ENCODE data around the gene EPS8L2.
A peak's percentile ranks its signal among the peaks of the same experiment; 100 is the strongest.

Gene EPS8L2

DNA sequence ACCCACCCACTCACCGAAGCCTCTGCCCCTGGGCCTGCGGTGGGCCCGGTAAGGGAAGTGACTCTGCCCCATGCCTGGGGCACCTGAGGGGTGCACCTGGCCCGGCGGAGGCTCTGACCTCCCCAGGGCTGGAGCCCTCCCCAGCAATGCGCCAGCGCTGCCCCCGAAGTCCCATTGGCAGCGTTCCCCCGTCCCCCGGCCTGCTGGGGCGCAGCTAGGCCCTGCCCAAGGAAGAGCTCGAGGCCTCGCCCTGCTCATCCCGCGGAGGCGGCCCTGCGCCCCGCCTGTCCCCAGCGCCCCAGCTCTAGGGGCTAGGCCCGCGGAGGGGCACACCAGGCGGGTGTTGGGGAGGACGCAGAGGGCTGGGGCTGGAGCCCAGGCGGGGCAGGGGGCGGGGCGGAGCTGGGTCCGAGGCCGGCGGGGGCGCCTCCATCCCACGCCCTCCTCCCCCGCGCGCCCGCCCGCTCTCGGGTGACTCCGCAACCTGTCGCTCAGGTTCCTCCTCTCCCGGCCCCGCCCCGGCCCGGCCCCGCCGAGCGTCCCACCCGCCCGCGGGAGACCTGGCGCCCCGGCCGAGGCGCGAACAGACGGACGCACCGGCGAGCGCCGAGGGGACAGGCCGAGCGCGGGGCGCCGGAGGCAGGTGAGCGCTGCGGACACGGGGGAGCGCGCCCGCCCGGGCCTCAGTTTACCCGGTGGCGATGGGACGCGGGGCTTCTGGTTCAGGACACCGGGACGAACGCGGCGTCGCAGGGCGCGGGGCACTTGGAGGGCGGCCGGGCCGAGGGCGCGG lies at the start of gene EPS8L2:
TSS of gene EPS8L2 (plus strand) at position 586 of the 793 bp plus-strand sequence. CDS start 3,177 bp downstream, outside the sequence.
- Histone ChIP-seq H3K4me3 (ENCODE audit: low read depth, low read length) (peak within 1 kb of the TSS; percentile 79), H3K27ac (ENCODE audit: extremely low read depth, low read depth, low read length) (peak within 1 kb of the TSS; percentile 40; the same call in 1 of the 2 replicates), H3K36me3 (ENCODE audit: control insufficient read depth in 2 of 2, insufficient read depth in 1 of 2, low read length in 2 of 2) (peaks cover 0 to 36% of the 10 kb centered on the region in 2 experiments; a peak in 1 of 3 replicates), H3K4me1 (ENCODE audit: control insufficient read depth, insufficient read depth, low read length) (no peaks in the 10 kb centered on the region), H3K9me3 (ENCODE audit: control insufficient read depth, insufficient read depth, low read depth, low read length) (no peaks in the 10 kb centered on the region)
- ChIA-PET CTCF (interaction anchor here (0.6 to 2.2 kb wide), 2 partner anchors 17 to 184 kb away, joined by 3 to 6 read pairs; no protein-coding TSS in a partner anchor), POLR2A (interaction anchor here (1.5 to 2.4 kb wide), 2 partner anchors 10 kb away, joined by 18 to 19 read pairs; partner anchors contain the start of genes DEAF1 and TMEM80)
- TF ChIP-seq KLF8 (tag by site-specific recombination; IDR thresholded peaks at IDR 0.05) (no peak), KLF1 (tag by site-specific recombination; IDR thresholded peaks at IDR 0.05) (peak; percentile 47; the same call in 1 of the 2 replicates)
- TF ChIP-seq, protein P1, sequence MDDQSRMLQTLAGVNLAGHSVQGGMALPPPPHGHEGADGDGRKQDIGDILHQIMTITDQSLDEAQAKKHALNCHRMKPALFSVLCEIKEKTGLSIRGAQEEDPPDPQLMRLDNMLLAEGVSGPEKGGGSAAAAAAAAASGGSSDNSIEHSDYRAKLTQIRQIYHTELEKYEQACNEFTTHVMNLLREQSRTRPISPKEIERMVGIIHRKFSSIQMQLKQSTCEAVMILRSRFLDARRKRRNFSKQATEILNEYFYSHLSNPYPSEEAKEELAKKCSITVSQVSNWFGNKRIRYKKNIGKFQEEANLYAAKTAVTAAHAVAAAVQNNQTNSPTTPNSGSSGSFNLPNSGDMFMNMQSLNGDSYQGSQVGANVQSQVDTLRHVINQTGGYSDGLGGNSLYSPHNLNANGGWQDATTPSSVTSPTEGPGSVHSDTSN (CRISPR knock-in tag; IDR thresholded peaks at IDR 0.05): peak; percentile 31; the same call in 1 of the 2 replicates

DNA sequence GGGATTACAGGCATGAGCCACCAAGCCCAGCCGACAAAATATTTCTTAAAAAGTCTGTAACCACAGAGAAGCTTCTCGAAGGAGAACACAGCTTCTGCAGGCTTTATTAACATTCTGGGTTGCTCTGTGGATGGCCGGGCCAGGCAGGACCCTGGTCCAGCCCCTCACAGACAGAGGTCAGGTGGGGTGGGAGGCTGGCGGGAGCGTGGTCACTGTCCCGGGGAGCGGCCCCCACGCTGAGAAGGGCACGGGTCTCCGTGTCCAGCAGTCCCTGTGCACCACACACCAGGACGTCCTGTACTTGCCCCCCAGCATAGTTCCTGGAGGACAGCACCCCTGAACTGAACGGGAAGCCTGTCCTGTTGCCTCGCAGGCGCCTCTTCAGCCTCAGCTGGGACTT lies 49.6 kb upstream of the EPS8L2 start:
- POLR2A ChIA-PET: no interaction called here
- Histone ChIP-seq H3K36me3 (ENCODE audit: control insufficient read depth in 2 of 2, insufficient read depth in 1 of 2, low read length in 2 of 2) (peaks cover 8 to 92% of the 10 kb centered on the region in 2 experiments; a peak in 2 of 3 replicates), H3K27ac (ENCODE audit: extremely low read depth, low read depth, low read length) (no peak overlapping the region)

DNA sequence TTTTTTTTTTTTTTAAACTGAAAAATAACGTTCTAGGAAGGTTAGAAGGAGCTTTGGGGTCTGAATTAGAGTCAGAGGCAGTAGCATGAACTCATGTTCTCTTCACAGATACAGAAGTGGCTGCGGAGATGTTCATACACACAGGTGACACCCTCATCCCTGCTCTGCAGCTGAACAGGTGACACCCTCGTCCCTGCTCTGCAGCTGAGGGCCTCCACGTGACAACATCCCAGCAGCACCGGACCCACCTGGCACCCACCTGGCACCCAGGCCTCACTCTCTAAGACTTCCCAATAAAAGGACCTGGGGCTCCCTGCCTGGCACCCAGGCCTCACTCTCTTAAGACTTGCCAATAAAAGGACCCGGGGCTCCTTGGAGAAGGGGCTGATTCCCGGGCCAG lies 49.2 kb upstream of the EPS8L2 start:
- Histone ChIP-seq H3K9me3 (ENCODE audit: control insufficient read depth, insufficient read depth, low read depth, low read length) (no peaks in the 10 kb centered on the region), H3K27ac (ENCODE audit: extremely low read depth, low read depth, low read length) (no peak overlapping the region), H3K4me1 (ENCODE audit: control insufficient read depth, insufficient read depth, low read length) (no peaks in the 10 kb centered on the region), H3K4me3 (ENCODE audit: low read depth, low read length) (no peak overlapping the region), H3K36me3 (ENCODE audit: control insufficient read depth in 2 of 2, insufficient read depth in 1 of 2, low read length in 2 of 2) (peaks cover 4 to 92% of the 10 kb centered on the region in 2 experiments; a peak in 2 of 3 replicates)
- ChIA-PET CTCF (no interaction called here), POLR2A (no interaction called here)
- TF ChIP-seq ZNF544 (tag by site-specific recombination; IDR thresholded peaks at IDR 0.05) (no peak), ZFP37 (tag by site-specific recombination; IDR thresholded peaks at IDR 0.05) (no peak), OSR2 (tag by site-specific recombination; IDR thresholded peaks at IDR 0.05) (no peak), ZBTB20 (tag by site-specific recombination; IDR thresholded peaks at IDR 0.05) (no peak)
- TF ChIP-seq, protein P2, sequence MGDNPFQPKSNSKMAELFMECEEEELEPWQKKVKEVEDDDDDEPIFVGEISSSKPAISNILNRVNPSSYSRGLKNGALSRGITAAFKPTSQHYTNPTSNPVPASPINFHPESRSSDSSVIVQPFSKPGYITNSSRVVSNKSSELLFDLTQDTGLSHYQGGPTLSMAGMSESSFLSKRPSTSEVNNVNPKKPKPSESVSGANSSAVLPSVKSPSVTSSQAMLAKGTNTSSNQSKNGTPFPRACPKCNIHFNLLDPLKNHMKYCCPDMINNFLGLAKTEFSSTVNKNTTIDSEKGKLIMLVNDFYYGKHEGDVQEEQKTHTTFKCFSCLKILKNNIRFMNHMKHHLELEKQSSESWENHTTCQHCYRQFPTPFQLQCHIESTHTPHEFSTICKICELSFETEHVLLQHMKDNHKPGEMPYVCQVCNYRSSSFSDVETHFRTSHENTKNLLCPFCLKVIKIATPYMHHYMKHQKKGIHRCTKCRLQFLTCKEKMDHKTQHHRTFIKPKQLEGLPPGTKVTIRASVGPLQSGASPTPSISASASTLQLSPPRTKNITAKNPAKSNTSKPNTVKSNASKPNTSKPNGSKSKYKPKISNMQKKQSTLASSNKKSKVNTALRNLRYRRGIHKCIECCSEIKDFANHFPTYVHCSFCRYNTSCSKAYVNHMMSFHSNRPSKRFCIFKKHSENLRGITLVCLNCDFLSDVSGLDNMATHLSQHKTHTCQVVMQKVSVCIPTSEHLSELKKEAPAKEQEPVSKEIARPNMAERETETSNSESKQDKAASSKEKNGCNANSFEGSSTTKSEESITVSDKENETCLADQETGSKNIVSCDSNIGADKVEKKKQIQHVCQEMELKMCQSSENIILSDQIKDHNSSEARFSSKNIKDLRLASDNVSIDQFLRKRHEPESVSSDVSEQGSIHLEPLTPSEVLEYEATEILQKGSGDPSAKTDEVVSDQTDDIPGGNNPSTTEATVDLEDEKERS (tag by site-specific recombination; IDR thresholded peaks at IDR 0.05): no peak
- TF ChIP-seq, protein P3, sequence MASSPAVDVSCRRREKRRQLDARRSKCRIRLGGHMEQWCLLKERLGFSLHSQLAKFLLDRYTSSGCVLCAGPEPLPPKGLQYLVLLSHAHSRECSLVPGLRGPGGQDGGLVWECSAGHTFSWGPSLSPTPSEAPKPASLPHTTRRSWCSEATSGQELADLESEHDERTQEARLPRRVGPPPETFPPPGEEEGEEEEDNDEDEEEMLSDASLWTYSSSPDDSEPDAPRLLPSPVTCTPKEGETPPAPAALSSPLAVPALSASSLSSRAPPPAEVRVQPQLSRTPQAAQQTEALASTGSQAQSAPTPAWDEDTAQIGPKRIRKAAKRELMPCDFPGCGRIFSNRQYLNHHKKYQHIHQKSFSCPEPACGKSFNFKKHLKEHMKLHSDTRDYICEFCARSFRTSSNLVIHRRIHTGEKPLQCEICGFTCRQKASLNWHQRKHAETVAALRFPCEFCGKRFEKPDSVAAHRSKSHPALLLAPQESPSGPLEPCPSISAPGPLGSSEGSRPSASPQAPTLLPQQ (tag by site-specific recombination; IDR thresholded peaks at IDR 0.05): no peak
- TF ChIP-seq, protein P4, sequence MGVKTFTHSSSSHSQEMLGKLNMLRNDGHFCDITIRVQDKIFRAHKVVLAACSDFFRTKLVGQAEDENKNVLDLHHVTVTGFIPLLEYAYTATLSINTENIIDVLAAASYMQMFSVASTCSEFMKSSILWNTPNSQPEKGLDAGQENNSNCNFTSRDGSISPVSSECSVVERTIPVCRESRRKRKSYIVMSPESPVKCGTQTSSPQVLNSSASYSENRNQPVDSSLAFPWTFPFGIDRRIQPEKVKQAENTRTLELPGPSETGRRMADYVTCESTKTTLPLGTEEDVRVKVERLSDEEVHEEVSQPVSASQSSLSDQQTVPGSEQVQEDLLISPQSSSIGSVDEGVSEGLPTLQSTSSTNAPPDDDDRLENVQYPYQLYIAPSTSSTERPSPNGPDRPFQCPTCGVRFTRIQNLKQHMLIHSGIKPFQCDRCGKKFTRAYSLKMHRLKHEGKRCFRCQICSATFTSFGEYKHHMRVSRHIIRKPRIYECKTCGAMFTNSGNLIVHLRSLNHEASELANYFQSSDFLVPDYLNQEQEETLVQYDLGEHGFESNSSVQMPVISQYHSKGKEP (tag by site-specific recombination; IDR thresholded peaks at IDR 0.05): no peak

More for the DNA sequence above, 49.6 kb upstream of the EPS8L2 start:
- Histone ChIP-seq H3K9me3 (ENCODE audit: control insufficient read depth, insufficient read depth, low read depth, low read length) (no peaks in the 10 kb centered on the region), H3K4me3 (ENCODE audit: low read depth, low read length) (no peak overlapping the region), H3K4me1 (ENCODE audit: control insufficient read depth, insufficient read depth, low read length) (no peaks in the 10 kb centered on the region)
- no peak for TF ChIP-seq YY2 (tag by site-specific recombination; IDR thresholded peaks at IDR 0.05)
- no peak for TF ChIP-seq ZNF416 (tag by site-specific recombination; IDR thresholded peaks at IDR 0.05)
- TF ChIP-seq ZNF174 (tag by site-specific recombination; IDR thresholded peaks at IDR 0.05): no peak
- TF ChIP-seq GLIS2 (tag by site-specific recombination; IDR thresholded peaks at IDR 0.05): no peak
- TF ChIP-seq HOXD13 (CRISPR knock-in tag; IDR thresholded peaks at IDR 0.05; ENCODE audit: borderline replicate concordance): no peak
- no peak for TF ChIP-seq ZNF350 (tag by site-specific recombination; IDR thresholded peaks at IDR 0.05)
- TF ChIP-seq OSR2 (tag by site-specific recombination; IDR thresholded peaks at IDR 0.05): no peak
- TF ChIP-seq ZNF624 (tag by site-specific recombination; IDR thresholded peaks at IDR 0.05): no peak
- no peak for TF ChIP-seq ZNF670 (tag by site-specific recombination; IDR thresholded peaks at IDR 0.05; ENCODE audit: low read depth)
- TF ChIP-seq ZNF274 (IDR thresholded peaks at IDR 0.05; ENCODE audit: low read length): no peak
- TF ChIP-seq ZNF274 (tag by site-specific recombination; IDR thresholded peaks at IDR 0.05; ENCODE audit: borderline replicate concordance): no peak
- no peak for TF ChIP-seq ZNF311 (tag by site-specific recombination; IDR thresholded peaks at IDR 0.05; ENCODE audit: borderline replicate concordance)
- TF ChIP-seq ZNF610 (tag by site-specific recombination; IDR thresholded peaks at IDR 0.05; ENCODE audit: borderline replicate concordance): no peak
- no peak for TF ChIP-seq ZNF777 (tag by site-specific recombination; IDR thresholded peaks at IDR 0.05; ENCODE audit: borderline replicate concordance)
- no peak for TF ChIP-seq SALL2 (tag by site-specific recombination; IDR thresholded peaks at IDR 0.05; ENCODE audit: borderline replicate concordance)
- no peak for TF ChIP-seq ZBTB20 (tag by site-specific recombination; IDR thresholded peaks at IDR 0.05)
- TF ChIP-seq MYNN (tag by site-specific recombination; IDR thresholded peaks at IDR 0.05; ENCODE audit: borderline replicate concordance): no peak
- TF ChIP-seq, protein P5, sequence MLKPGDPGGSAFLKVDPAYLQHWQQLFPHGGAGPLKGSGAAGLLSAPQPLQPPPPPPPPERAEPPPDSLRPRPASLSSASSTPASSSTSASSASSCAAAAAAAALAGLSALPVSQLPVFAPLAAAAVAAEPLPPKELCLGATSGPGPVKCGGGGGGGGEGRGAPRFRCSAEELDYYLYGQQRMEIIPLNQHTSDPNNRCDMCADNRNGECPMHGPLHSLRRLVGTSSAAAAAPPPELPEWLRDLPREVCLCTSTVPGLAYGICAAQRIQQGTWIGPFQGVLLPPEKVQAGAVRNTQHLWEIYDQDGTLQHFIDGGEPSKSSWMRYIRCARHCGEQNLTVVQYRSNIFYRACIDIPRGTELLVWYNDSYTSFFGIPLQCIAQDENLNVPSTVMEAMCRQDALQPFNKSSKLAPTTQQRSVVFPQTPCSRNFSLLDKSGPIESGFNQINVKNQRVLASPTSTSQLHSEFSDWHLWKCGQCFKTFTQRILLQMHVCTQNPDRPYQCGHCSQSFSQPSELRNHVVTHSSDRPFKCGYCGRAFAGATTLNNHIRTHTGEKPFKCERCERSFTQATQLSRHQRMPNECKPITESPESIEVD (tag by site-specific recombination; IDR thresholded peaks at IDR 0.05): no peak
- TF ChIP-seq ZBTB8A (tag by site-specific recombination; IDR thresholded peaks at IDR 0.05): no peak
- TF ChIP-seq, protein P6, sequence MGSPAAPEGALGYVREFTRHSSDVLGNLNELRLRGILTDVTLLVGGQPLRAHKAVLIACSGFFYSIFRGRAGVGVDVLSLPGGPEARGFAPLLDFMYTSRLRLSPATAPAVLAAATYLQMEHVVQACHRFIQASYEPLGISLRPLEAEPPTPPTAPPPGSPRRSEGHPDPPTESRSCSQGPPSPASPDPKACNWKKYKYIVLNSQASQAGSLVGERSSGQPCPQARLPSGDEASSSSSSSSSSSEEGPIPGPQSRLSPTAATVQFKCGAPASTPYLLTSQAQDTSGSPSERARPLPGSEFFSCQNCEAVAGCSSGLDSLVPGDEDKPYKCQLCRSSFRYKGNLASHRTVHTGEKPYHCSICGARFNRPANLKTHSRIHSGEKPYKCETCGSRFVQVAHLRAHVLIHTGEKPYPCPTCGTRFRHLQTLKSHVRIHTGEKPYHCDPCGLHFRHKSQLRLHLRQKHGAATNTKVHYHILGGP (tag by site-specific recombination; IDR thresholded peaks at IDR 0.05): no peak
- CTCF ChIA-PET: no interaction called here
